ENCODE data around the gene ZNF358. TPM values are rescaled to one million over a fixed set of nuclear protein-coding genes. Genes with fewer than 3 reads are reported as not detected.

Gene ZNF358
- total RNA-seq, 4 donors from 2014 or later = 95.4 to 168 (median 137) TPM

DNA sequence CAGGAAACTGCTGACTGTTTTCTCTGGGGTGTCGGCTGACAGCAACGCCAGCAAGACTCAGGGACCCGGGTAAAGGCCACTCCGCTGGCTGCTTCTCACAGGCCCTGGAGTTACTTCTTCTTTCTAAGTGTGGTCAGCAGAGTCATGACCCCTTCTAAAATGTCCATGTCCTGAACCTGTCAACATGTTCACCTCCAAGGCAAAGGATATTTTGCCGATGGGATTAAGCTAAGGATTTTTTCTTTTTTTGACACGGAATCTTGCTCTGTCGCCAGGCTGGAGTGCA, 35.0 kb upstream of the ZNF358 start:
- TF ChIP-seq POLR2A (IDR thresholded peaks at IDR 0.05; ENCODE audit: low read depth) (no peak), POLR2AphosphoS5 (IDR thresholded peaks at IDR 0.05) (no peak), EP300 (IDR thresholded peaks at IDR 0.05) (no peak)
- TF ChIP-seq, protein P1, sequence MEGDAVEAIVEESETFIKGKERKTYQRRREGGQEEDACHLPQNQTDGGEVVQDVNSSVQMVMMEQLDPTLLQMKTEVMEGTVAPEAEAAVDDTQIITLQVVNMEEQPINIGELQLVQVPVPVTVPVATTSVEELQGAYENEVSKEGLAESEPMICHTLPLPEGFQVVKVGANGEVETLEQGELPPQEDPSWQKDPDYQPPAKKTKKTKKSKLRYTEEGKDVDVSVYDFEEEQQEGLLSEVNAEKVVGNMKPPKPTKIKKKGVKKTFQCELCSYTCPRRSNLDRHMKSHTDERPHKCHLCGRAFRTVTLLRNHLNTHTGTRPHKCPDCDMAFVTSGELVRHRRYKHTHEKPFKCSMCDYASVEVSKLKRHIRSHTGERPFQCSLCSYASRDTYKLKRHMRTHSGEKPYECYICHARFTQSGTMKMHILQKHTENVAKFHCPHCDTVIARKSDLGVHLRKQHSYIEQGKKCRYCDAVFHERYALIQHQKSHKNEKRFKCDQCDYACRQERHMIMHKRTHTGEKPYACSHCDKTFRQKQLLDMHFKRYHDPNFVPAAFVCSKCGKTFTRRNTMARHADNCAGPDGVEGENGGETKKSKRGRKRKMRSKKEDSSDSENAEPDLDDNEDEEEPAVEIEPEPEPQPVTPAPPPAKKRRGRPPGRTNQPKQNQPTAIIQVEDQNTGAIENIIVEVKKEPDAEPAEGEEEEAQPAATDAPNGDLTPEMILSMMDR (IDR thresholded peaks at IDR 0.05) = no peak
- H3K9me3 ChIP-seq = no peaks in the 10 kb centered on the region
- no peak overlapping the region for H3K27ac ChIP-seq (replicated peaks in 1 of 4)
- no peak overlapping the region for H3K4me3 ChIP-seq
- no peaks in the 10 kb centered on the region for H3K27me3 ChIP-seq
- WGBS = 79% methylated on average over 7 of the region's 7 CpGs
- no peak for DNase-seq (ENCODE audit: extremely low spot score)
- intact Hi-C loops (cut with DNase I) = no loop called here
- H3K4me1 ChIP-seq = peaks cover 7 to 33% (median 30%) of the 10 kb centered on the region in 4 donors
- H3K36me3 ChIP-seq = peaks cover 0 to 19% (median 0%) of the 10 kb centered on the region in 4 donors

DNA sequence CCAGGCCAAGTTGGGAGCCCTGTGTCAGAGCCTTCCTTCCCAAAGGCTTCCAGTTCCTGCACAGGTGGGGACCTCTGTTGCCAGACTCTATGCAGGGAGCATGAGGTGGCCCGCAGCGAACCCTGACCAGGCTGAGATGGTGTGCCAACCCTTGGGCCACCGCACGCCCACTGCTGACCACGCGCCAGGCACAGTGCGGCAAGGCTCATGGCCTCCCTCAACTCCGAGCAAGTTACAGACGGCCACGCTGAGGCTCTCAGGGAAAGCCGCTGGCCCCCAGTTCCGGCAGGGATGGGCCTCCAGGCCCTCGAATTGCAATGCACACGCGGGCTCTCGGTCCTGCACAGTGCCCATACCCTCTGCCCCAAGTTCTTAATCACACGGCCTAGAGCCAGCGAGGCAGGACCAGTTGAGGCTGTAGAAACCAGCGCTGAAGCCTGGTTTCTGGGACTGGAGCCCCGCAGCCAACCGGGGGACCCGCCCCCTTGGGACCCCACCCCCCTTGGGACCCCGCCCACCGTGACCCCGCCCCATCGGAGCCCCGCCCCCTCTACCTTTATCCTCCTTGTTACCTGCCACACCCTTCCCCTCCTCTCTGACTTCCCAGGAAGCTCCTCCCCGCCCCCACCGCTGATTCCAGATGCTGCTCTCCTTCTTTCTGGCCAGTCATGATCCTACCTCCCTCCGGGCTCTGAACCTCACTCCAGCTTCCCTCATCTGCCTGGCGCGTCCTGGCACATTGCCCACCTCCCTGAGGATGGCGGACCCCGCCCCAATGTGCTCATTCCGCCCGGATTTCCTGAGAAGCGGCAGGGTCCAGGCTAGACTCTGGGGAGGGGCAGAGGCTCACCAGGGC, 33.1 kb upstream of the ZNF358 start:
- Histone ChIP-seq H3K4me3 (no peak overlapping the region), H3K4me1 (peaks cover 7 to 28% (median 27%) of the 10 kb centered on the region in 4 donors), H3K36me3 (peaks cover 0 to 19% (median 0%) of the 10 kb centered on the region in 4 donors), H3K9me3 (no peaks in the 10 kb centered on the region), H3K27me3 (no peaks in the 10 kb centered on the region), H3K27ac (replicated peaks in 1 of 4) (no peak overlapping the region)
- no peak for DNase-seq (ENCODE audit: extremely low spot score)
- intact Hi-C loops (cut with DNase I) = no loop called here
- 28% methylated on average over 25 of the region's 37 CpGs for WGBS
- TF ChIP-seq, protein P1 (IDR thresholded peaks at IDR 0.05) = no peak
- TF ChIP-seq EP300 (IDR thresholded peaks at IDR 0.05) (no peak), POLR2AphosphoS5 (IDR thresholded peaks at IDR 0.05) (no peak), POLR2A (IDR thresholded peaks at IDR 0.05; ENCODE audit: low read depth) (no peak)

DNA sequence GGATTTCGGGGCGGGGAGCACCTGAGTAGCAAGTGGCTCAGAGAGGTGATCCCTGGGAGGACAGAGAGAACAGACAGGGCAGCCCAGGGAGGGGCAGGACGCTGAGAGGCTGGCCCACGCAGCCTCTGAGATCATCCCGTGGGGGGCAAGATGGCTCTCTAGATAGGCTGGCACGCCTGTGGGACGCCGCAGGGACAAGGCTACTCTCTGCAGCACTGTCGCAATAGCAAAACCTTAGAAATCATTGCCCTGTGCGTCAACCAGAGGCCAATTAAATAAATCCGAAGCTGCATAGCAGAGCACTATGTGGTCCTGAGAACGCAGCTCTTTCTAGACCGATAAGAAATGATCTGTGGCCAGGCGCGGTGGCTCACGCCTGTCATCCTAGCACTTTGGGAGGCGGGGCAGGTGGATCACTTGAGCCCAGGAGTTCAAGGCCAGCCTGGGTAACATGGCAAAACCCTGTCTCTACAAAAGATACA, 32.1 kb upstream of the ZNF358 start:
- no peak overlapping the region for H3K27ac ChIP-seq (replicated peaks in 1 of 4)
- no peaks in the 10 kb centered on the region for H3K27me3 ChIP-seq
- intact Hi-C loops (cut with DNase I) = no loop called here
- WGBS = 80% methylated on average over 17 of the region's 17 CpGs
- H3K9me3 ChIP-seq = no peaks in the 10 kb centered on the region
- H3K4me3 ChIP-seq = no peak overlapping the region
- H3K36me3 ChIP-seq = peaks cover 0 to 19% (median 0%) of the 10 kb centered on the region in 4 donors
- no peak for DNase-seq (ENCODE audit: extremely low spot score)
- TF ChIP-seq, protein P1 (IDR thresholded peaks at IDR 0.05) = no peak
- no peak for TF ChIP-seq POLR2AphosphoS5 (IDR thresholded peaks at IDR 0.05)
- no peak for TF ChIP-seq EP300 (IDR thresholded peaks at IDR 0.05)
- TF ChIP-seq POLR2A (IDR thresholded peaks at IDR 0.05; ENCODE audit: low read depth) = no peak
- peaks cover 7 to 27% (median 26%) of the 10 kb centered on the region in 4 donors for H3K4me1 ChIP-seq

DNA sequence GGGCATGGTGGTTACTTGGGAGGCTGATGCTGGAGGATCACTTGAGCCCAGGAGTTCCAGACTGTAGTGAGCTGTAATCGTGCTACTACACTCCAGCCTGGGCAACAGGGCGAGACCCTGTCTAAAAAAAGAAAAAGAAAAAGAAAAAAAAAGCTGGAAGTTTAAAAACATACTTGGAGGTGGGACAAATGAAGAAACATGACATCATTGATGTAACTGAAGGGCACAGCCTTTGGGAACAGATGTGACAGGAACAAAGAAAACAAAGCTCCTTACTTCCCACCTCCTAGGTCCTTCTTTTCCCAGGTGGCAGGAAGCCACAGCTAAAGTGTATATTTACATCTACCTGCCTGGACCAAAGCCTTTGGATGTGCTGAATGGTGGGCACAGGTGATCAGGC, 29.0 kb upstream of the ZNF358 start:
- intact Hi-C loops (cut with DNase I) = loop anchor here (5.0 kb wide), 1 partner anchor 35 kb away; the partner anchor contains the start of gene MCOLN1
- TF ChIP-seq POLR2AphosphoS5 (IDR thresholded peaks at IDR 0.05) (no peak), POLR2A (IDR thresholded peaks at IDR 0.05; ENCODE audit: low read depth) (no peak), EP300 (IDR thresholded peaks at IDR 0.05) (no peak)
- TF ChIP-seq, protein P1 (IDR thresholded peaks at IDR 0.05) = no peak
- WGBS = 83% methylated on average over 2 of the region's 2 CpGs
- DNase-seq (ENCODE audit: extremely low spot score) = no peak
- H3K4me1 ChIP-seq = peaks cover 7 to 32% (median 30%) of the 10 kb centered on the region in 4 donors
- peaks cover 0 to 17% (median 0%) of the 10 kb centered on the region in 4 donors for H3K36me3 ChIP-seq
- no peaks in the 10 kb centered on the region for H3K9me3 ChIP-seq
- no peak overlapping the region for H3K4me3 ChIP-seq
- H3K27me3 ChIP-seq = no peaks in the 10 kb centered on the region
- no peak overlapping the region for H3K27ac ChIP-seq (replicated peaks in 1 of 4)

Data from esophagus muscularis mucosa (tissue), 4 donors.